ENCODE results near the gene SFT2D1.

The SFT2D1 gene

DNA sequence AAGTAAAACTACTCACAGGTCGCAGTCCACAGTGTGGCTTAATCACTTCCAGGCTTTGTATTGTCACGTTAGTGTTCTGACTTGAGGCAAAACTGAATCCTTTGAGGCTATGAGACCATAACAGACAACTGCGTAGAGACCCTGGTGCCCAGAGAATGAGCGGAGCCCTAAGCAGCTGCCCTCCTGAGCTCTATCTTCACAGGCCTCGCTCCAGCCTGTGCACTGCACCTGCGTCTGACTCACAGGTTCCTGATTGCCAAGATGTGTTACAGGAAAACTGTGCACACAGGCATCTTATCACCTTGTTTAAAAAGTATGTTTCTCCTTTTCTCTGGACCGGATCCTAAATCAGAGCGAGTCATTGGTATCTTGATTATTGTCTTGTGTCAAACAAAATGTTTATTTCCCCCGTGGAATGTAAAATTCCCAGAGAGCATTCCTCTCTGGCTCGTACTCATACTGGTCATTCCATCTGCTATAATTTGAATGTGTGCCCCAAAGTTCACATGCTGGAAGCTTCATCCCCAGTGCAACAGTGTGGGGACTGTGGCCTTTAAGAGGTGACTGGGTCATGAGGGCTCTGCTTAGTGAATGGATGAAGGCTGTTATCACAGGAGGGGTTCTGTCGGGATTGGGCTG, 59.8 kb downstream of the SFT2D1 start:
- Mint-ChIP-seq H3K27ac (no peak overlapping the region), H3K27me3 (peaks cover 27 to 56% of the 10 kb centered on the region in 2 donors), H3K4me3 (no peak overlapping the region), H3K4me1 (ENCODE audit: low read depth in 2 of 2) (no peaks in the 10 kb centered on the region), H3K36me3 (ENCODE audit: insufficient read depth) (no peaks in the 10 kb centered on the region), H3K9me3 (no peaks in the 10 kb centered on the region)
- ATAC-seq (replicated peaks) (no peak), DNase-seq (no peak)

DNA sequence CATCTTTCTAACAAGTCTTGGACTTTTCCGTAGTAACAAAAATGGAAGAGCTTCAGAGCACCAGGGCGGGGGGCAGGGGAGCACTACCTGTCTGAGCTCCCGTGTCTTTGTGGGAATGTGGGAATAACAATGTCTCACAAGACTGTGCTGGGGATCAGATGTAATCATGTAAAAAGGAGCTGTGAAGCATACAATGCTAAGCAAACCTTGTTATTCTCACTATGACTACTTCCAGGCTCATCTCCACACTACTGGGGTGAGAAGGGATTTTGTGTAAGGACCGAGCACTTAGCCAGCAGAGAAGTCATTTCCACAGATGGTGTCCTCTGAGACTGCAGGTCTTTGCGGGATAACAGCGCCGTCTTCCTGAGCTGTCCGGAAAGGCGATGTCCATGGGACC, 61.2 kb downstream of the SFT2D1 start:
- Mint-ChIP-seq H3K36me3 (ENCODE audit: insufficient read depth) (no peaks in the 10 kb centered on the region), H3K9me3 (no peaks in the 10 kb centered on the region), H3K4me3 (no peak overlapping the region), H3K4me1 (ENCODE audit: low read depth in 2 of 2) (peaks cover 0 to under 1% of the 10 kb centered on the region in 2 donors), H3K27me3 (peaks cover 30 to 60% of the 10 kb centered on the region in 2 donors), H3K27ac (no peak overlapping the region)
- DNase-seq (no peak), ATAC-seq (replicated peaks) (no peak)

DNA sequence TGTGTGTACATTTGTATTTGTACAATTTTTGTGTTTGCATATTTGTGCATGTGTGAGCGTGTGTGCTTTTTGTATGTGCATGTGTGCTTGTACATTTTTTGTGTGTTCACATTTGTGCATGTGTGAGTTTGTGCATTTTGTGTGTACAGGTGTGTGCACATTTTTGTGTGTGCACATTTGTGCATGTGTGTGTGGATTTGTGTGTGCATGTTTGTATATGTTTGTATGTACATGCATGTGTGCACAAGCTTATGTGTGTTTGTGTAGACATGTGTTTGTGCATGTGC, 63.0 kb downstream of the SFT2D1 start:
- Mint-ChIP-seq H3K27me3 (peaks cover 22 to 50% of the 10 kb centered on the region in 2 donors), H3K27ac (no peak overlapping the region), H3K9me3 (no peaks in the 10 kb centered on the region), H3K4me1 (ENCODE audit: low read depth in 2 of 2) (peaks cover 5 to 9% of the 10 kb centered on the region in 2 donors), H3K4me3 (no peak overlapping the region), H3K36me3 (ENCODE audit: insufficient read depth) (no peaks in the 10 kb centered on the region)
- DNase-seq (no peak), ATAC-seq (replicated peaks) (no peak)

DNA sequence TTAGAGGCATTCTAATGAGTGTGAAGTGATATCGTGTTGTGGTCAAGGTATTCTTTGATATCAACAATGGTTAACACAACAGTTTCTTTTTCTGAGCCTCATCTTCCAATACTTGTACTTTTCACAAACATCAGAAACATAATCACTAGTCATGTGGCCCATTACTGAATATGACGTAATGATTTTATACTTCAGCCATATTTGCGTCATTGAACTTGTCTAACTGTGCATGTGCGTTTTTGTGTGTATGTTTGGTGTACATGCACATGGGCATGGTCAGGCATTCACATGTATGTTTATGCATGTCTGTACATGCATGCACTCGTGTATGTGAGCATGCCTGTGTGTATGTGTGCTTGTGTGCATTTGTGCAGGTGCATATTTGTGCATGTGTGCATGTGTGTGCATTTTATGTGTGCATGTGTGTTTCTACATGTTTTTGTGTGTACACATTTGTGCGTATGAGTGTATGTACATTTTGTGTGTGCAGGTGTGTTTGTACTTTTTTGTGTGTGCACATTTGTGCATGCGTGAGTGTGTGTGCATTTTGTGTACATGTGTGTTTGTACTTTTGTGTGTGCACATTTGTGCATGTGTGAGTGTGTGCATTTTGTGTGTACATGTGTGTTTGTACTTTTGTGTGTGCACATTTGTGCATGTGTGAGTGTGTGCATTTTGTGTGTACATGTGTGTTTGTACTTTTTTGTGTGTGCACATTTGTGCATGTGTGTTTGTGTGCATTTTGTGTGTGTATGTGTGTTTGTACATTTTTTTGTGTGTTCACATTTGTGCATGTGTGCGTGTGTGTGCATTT, 63.6 kb downstream of the SFT2D1 start:
- Mint-ChIP-seq H3K9me3 (no peaks in the 10 kb centered on the region), H3K4me3 (no peak overlapping the region), H3K36me3 (ENCODE audit: insufficient read depth) (no peaks in the 10 kb centered on the region), H3K4me1 (ENCODE audit: low read depth in 2 of 2) (peaks cover 5 to 9% of the 10 kb centered on the region in 2 donors), H3K27ac (no peak overlapping the region), H3K27me3 (peaks cover 22 to 44% of the 10 kb centered on the region in 2 donors)
- ATAC-seq (replicated peaks) (no peak), DNase-seq (no peak)

DNA sequence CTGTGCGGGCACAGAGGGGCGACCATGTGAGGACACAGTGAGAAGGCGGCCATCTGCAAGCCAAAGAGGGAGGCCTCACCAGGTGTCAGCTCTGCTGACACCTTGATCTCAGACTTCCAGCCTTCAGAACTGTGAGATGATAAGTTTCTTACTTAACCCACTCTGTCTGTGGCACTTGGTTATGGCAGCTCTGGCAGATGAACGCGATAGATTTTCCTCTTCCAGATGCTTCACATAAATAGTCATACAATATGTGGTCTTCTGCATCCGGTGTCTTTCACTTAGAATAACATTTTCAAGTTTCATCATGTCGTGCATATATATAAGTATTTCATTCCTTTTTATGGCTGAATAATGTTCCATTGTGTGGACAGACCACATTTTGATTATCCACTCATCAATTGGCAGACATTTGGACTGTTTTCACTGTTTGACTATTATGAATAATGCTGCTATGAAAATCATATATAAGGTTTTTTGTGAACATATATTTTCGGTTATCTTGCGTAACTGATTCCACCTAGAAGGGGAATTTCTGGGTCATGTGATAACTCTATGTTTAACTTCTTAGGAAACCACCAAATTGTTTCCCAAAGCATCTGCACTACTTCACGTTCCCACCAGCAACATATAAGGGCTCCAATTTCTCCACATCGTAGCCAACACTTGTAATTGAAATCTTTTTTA, 64.3 kb downstream of the SFT2D1 start:
- no peak overlapping the region for H3K27ac Mint-ChIP-seq
- peaks cover 5 to 9% of the 10 kb centered on the region in 2 donors for H3K4me1 Mint-ChIP-seq (ENCODE audit: low read depth in 2 of 2)
- no peaks in the 10 kb centered on the region for H3K9me3 Mint-ChIP-seq
- H3K36me3 Mint-ChIP-seq (ENCODE audit: insufficient read depth): no peaks in the 10 kb centered on the region
- H3K27me3 Mint-ChIP-seq: peaks cover 22 to 38% of the 10 kb centered on the region in 2 donors
- no peak for ATAC-seq (replicated peaks)
- no peak overlapping the region for H3K4me3 Mint-ChIP-seq
- DNase-seq: no peak

DNA sequence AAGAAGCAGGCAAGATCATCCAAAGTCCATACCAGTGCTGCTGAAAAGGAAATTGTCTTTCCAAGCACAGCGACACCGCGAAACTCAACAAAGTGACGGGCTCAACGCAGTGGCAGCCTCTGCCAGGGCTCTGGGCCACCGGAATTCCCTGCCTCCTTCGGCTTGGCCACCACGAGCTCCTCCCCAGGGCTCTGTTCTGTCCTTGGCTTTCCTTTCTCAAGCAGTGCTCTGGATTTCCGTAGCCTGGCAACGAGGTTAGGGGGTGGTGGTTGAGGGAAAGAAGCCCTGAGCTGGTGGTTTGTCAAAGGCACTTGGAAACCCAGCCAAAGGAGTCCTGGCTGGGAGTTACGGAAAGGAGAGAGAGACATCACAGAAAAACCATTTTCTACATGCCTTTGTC, 65.3 kb downstream of the SFT2D1 start:
- H3K27me3 Mint-ChIP-seq: peaks cover 15 to 30% of the 10 kb centered on the region in 2 donors
- ATAC-seq (replicated peaks): no peak
- DNase-seq: no peak
- H3K9me3 Mint-ChIP-seq: no peaks in the 10 kb centered on the region
- peaks cover 5 to 9% of the 10 kb centered on the region in 2 donors for H3K4me1 Mint-ChIP-seq (ENCODE audit: low read depth in 2 of 2)
- no peak overlapping the region for H3K27ac Mint-ChIP-seq
- H3K36me3 Mint-ChIP-seq (ENCODE audit: insufficient read depth): no peaks in the 10 kb centered on the region
- H3K4me3 Mint-ChIP-seq: no peak overlapping the region

DNA sequence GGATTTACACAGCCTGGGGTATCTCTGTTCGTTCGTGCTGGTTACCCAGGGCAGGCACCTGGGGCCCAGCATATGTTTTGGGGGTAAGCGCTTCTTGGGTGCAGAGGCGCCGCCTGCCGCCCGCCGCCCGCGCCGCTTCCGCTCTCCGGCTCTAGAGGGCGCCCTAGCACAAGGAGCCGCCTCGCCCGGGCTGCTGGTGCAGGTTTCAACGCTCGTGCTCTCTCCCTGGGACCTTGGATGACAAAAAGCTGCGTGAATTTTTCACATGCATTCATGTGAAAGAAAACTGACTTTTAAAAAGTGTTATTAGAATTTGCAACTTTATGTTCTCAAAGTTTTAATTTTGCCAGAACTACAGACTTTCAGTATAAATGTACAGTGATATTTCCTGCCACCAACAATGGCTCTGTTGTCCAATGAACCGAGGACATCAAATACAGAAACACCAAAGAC, 66.6 kb downstream of the SFT2D1 start:
- no peaks in the 10 kb centered on the region for H3K36me3 Mint-ChIP-seq (ENCODE audit: insufficient read depth)
- peak overlapping the region in 1 of 2 donors; percentile 26 for H3K4me3 Mint-ChIP-seq
- H3K9me3 Mint-ChIP-seq: no peaks in the 10 kb centered on the region
- peaks cover 9 to 33% of the 10 kb centered on the region in 2 donors for H3K27me3 Mint-ChIP-seq
- H3K27ac Mint-ChIP-seq: peak overlapping the region; percentile 15 to 24
- DNase-seq: peak; percentile 82 to 88 (median 88)
- H3K4me1 Mint-ChIP-seq (ENCODE audit: low read depth in 2 of 2): peaks cover 5 to 9% of the 10 kb centered on the region in 2 donors
- ATAC-seq (replicated peaks): peak; percentile 98

DNA sequence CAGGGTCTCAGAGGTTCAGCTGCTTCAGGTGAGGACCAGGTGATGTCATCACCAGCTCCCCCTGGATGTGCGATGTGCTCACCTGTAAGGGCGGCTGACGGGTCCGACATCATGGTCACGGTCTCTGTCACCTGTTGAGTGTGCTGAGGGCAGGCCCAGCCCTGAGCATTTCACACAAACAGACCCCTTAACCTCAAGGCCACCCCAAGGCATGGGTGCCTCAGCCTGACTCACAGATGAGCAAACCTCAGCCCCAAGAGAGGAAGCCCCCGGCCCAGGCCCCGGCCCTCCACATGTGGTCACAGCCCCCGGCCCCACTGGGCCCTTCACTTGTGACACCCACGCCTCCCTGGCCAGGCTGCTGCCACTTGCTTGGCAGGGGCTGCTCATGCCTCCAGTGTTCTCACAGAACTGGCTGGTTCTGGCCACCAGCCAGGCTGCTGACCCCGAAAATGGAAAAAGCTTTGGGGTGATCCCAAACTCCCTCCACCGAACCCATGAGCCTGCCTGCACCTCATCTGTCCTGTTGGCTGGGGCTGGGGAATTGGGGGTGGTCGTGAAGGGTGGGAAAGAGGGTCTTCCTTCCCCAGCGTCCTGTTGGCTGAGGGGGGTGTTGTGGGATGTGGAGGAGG, 67.5 kb downstream of the SFT2D1 start:
- DNase-seq: no peak
- Mint-ChIP-seq H3K36me3 (ENCODE audit: insufficient read depth) (no peaks in the 10 kb centered on the region), H3K4me1 (ENCODE audit: low read depth in 2 of 2) (peaks cover 5 to 9% of the 10 kb centered on the region in 2 donors), H3K4me3 (no peak overlapping the region), H3K27me3 (peaks cover 9 to 41% of the 10 kb centered on the region in 2 donors), H3K27ac (no peak overlapping the region), H3K9me3 (no peaks in the 10 kb centered on the region)
- no peak for ATAC-seq (replicated peaks)

DNA sequence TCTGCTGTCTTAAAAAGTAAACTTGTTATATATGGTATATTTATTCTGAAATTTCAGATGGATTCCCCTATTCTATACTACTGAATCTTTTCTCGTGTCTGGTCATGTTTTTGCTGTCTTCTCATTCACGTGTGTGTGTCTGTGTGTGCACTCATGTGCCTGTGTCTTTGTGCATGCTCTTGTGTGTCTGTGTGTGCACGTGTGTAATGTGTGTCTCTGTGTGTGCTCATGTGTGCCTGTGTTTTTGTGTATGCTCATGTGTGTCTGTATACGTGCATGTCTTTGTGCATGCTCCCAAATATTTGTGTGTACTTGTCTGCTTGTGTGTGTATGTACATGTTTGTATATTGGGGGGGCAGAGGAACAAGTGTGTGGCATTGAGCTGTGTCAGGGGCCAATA, 68.2 kb downstream of the SFT2D1 start:
- Mint-ChIP-seq H3K27ac (no peak overlapping the region), H3K36me3 (ENCODE audit: insufficient read depth) (no peaks in the 10 kb centered on the region), H3K4me3 (no peak overlapping the region), H3K9me3 (no peaks in the 10 kb centered on the region), H3K4me1 (ENCODE audit: low read depth in 2 of 2) (peaks cover 5 to 9% of the 10 kb centered on the region in 2 donors), H3K27me3 (peaks cover 9 to 48% of the 10 kb centered on the region in 2 donors)
- ATAC-seq (replicated peaks) (no peak), DNase-seq (no peak)

DNA sequence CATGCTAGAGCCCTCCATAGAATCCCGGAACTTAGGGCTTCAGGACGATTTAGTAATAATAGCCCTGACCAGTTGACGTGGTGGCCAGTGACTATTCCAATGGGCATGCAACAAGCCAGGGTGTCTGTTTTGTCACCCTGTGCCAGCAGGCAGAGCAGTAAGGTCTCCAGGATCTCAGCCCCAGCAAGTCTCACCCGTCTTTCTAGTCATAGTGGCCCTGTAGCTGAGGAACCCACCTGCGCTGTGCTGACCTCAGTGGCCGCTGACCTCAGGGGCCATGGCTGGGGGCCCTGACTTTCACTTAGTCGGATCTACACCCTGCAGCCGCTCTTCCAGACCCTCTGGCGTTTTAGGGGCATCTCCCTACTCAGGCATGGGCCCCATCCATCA, 71.0 kb downstream of the SFT2D1 start:
- peaks cover 5 to 9% of the 10 kb centered on the region in 2 donors for H3K4me1 Mint-ChIP-seq (ENCODE audit: low read depth in 2 of 2)
- no peaks in the 10 kb centered on the region for H3K36me3 Mint-ChIP-seq (ENCODE audit: insufficient read depth)

DNA sequence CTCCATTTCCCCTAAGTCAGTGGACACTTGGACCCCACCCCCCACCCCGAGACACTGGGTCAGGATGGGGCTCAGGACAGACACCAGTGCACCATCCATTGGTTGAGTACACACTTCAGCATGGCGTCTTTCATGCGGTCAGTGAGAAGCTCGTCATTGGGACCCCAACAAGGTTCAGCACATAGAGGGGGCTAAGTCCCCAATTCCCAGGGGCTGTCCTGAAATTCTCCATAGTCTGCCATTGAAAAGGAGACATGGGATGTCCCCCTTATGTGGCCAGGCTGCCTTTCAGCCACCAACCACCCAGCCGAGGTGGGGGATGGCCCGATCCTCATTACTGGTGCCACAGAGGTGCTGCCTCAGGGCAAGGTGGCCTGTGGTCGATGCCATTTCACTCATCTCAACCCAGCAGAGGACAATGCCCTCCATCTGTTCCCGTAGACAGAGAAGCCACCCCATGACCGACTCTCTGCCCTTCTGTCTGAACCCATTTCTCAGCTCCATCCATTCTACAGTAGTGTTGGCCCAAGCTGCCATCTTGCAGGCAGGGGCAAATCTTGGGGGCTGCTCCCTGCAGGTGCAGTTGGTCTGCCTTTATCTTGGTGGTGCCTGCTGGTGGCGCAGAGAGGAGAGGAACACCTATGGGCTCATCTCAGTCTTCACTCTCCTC, 71.5 kb downstream of the SFT2D1 start:
- Mint-ChIP-seq H3K4me1 (ENCODE audit: low read depth in 2 of 2) (peaks cover 4 to 5% of the 10 kb centered on the region in 2 donors), H3K36me3 (ENCODE audit: insufficient read depth) (no peaks in the 10 kb centered on the region), H3K27me3 (peaks cover 4 to 50% of the 10 kb centered on the region in 2 donors), H3K9me3 (no peaks in the 10 kb centered on the region), H3K27ac (no peak overlapping the region), H3K4me3 (no peak overlapping the region)
- DNase-seq (no peak), ATAC-seq (replicated peaks) (no peak)

More for the DNA sequence above, 71.0 kb downstream of the SFT2D1 start:
- no peaks in the 10 kb centered on the region for H3K9me3 Mint-ChIP-seq
- peaks cover 9 to 56% of the 10 kb centered on the region in 2 donors for H3K27me3 Mint-ChIP-seq
- H3K27ac Mint-ChIP-seq: no peak overlapping the region
- ATAC-seq (replicated peaks) (no peak), DNase-seq (no peak)
- H3K4me3 Mint-ChIP-seq: no peak overlapping the region

All from effector memory CD8-positive, alpha-beta T cell (primary cell).